HL-60 (cell line): ENCODE measurements around the gene GUCD1.

Source experiments
- DNase-seq, 2 experiments: peaks; one replicate each; pipeline ENCODE4 v3.0.0-alpha.2; 2010 to 2020; ENCODE audit warnings: low read depth in 1 of 2, low spot score in 1 of 2
- H3K27ac ChIP-seq: fragments of 250-450 bp; sonication (Bioruptor Pico); replicated peaks from 2 replicates; pipeline ENCODE4 v1.5.1; 2020; ENCODE audit warnings: mild to moderate bottlenecking, moderate library complexity
- H3K27me3 ChIP-seq: fragments of 250-450 bp; sonication (Bioruptor Pico); 2 replicates; pipeline ENCODE4 v1.5.1; 2021; ENCODE audit warnings: mild to moderate bottlenecking, moderate library complexity; ENCODE audit not compliant: insufficient read depth, poor library complexity, severe bottlenecking
- H3K4me3 ChIP-seq: replicated peaks from 2 replicates; pipeline ENCODE4 v1.5.1; 2011; ENCODE audit warnings: mild to moderate bottlenecking, control low read depth, low read length; ENCODE audit not compliant: insufficient read depth
- CTCF ChIP-seq: IDR thresholded peaks from one replicate; pipeline ENCODE4 v1.5.1; 2011; ENCODE audit warnings: low read length, control low read depth, inconsistent platforms; ENCODE audit not compliant: insufficient read depth
- GABPA ChIP-seq: IDR thresholded peaks from 2 replicates; pipeline ENCODE4 v1.6.1; 2012; ENCODE audit warnings: low read depth
- POLR2AphosphoS5 ChIP-seq: IDR thresholded peaks from 2 replicates; pipeline ENCODE4 v1.6.1; 2012; ENCODE audit warnings: low read depth
- REST ChIP-seq: IDR thresholded peaks from 2 replicates; pipeline ENCODE4 v1.6.1; 2012; ENCODE audit warnings: low read depth; ENCODE audit not compliant: insufficient replicate concordance
- SPI1 ChIP-seq: IDR thresholded peaks from 2 replicates; pipeline ENCODE4 v1.6.1; 2012; ENCODE audit warnings: low read depth, mild to moderate bottlenecking, borderline replicate concordance

GUCD1 gene

GRCh38 chr22:24580276-24580675 lies 25.3 kb upstream of the GUCD1 start:
- no peaks in the 10 kb centered on the region for H3K27me3 ChIP-seq
- TF ChIP-seq SPI1: no peak
- TF ChIP-seq GABPA: no peak
- no peak for TF ChIP-seq POLR2AphosphoS5
- TF ChIP-seq CTCF: no peak
- TF ChIP-seq REST: no peak
- H3K4me3 ChIP-seq: no peak overlapping the region
- no peak overlapping the region for H3K27ac ChIP-seq
- no peak for DNase-seq

- Histone ChIP-seq H3K4me3 (no peak overlapping the region), H3K27ac (no peak overlapping the region), H3K27me3 (no peaks in the 10 kb centered on the region)
- no peak for DNase-seq
- TF ChIP-seq CTCF (no peak), SPI1 (no peak), GABPA (no peak), REST (no peak), POLR2AphosphoS5 (no peak)
These were observed 24.3 kb upstream of the GUCD1 start for GRCh38 chr22:24579258-24579601.

- no peak overlapping the region for H3K27ac ChIP-seq
- TF ChIP-seq GABPA (no peak), POLR2AphosphoS5 (peak; percentile 32; the same call in 1 of the 2 replicates), CTCF (no peak)
- DNase-seq: no peak
- no peak overlapping the region for H3K4me3 ChIP-seq
- H3K27me3 ChIP-seq: no peaks in the 10 kb centered on the region
These were observed 23.7 kb upstream of the GUCD1 start for GRCh38 chr22:24578355-24579257.

- DNase-seq: no peak
- TF ChIP-seq CTCF (no peak), SPI1 (no peak), REST (no peak), POLR2AphosphoS5 (no peak), GABPA (no peak)
- Histone ChIP-seq H3K4me3 (no peak overlapping the region), H3K27me3 (no peaks in the 10 kb centered on the region), H3K27ac (no peak overlapping the region)
These were observed 21.8 kb upstream of the GUCD1 start for GRCh38 chr22:24576778-24577177.
